Astrocyte (in vitro differentiated cells and primary cell): ENCODE measurements around the gene TM9SF3.

ENCODE experiments used
- EZH2 ChIP-seq: IDR thresholded peaks from 2 replicates; pipeline ENCODE4 v1.6.1; 2012; ENCODE audit warnings: mild to moderate bottlenecking, low read length, inconsistent platforms; ENCODE audit not compliant: insufficient read depth
- TF ChIP-seq, protein P1 (sequence below): IDR thresholded peaks from 2 replicates; pipeline ENCODE4 v1.5.1; 2011; ENCODE audit warnings: low read depth, mild to moderate bottlenecking, inconsistent platforms, low read length, moderate library complexity; ENCODE audit not compliant: insufficient read depth

DNA sequence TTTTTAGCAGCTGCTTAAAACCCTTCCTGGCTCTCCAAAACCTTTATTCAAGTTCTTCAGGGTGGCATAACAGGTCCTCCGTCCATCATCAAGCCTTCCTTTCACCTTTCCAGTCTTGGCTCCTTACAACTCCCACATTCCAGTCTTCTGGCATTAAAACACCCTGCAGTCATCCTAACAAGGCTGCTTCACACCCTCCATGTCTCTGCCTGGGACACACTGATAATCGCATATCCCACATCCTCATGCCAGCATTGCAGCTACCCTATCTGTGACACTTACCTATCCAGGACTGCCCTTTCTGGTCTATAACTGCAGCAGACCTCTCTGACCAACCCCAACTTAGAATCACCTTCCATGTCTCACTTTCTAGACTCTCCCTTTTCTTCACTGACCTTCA lies 70.5 kb downstream of the TM9SF3 start:
- TF ChIP-seq, protein P1, sequence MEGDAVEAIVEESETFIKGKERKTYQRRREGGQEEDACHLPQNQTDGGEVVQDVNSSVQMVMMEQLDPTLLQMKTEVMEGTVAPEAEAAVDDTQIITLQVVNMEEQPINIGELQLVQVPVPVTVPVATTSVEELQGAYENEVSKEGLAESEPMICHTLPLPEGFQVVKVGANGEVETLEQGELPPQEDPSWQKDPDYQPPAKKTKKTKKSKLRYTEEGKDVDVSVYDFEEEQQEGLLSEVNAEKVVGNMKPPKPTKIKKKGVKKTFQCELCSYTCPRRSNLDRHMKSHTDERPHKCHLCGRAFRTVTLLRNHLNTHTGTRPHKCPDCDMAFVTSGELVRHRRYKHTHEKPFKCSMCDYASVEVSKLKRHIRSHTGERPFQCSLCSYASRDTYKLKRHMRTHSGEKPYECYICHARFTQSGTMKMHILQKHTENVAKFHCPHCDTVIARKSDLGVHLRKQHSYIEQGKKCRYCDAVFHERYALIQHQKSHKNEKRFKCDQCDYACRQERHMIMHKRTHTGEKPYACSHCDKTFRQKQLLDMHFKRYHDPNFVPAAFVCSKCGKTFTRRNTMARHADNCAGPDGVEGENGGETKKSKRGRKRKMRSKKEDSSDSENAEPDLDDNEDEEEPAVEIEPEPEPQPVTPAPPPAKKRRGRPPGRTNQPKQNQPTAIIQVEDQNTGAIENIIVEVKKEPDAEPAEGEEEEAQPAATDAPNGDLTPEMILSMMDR = no peak
- TF ChIP-seq EZH2 = no peak
